HG02642 (cell line): ENCODE measurements around the gene PADI2.

Experiments
- ATAC-seq: cut with Tn5 transposase; IDR thresholded peaks from one replicate; pipeline ENCODE4 v1.9.1; 2021; ENCODE audit warnings: mild to moderate bottlenecking; ENCODE audit not compliant: unreplicated experiment, poor library complexity

The PADI2 gene

DNA sequence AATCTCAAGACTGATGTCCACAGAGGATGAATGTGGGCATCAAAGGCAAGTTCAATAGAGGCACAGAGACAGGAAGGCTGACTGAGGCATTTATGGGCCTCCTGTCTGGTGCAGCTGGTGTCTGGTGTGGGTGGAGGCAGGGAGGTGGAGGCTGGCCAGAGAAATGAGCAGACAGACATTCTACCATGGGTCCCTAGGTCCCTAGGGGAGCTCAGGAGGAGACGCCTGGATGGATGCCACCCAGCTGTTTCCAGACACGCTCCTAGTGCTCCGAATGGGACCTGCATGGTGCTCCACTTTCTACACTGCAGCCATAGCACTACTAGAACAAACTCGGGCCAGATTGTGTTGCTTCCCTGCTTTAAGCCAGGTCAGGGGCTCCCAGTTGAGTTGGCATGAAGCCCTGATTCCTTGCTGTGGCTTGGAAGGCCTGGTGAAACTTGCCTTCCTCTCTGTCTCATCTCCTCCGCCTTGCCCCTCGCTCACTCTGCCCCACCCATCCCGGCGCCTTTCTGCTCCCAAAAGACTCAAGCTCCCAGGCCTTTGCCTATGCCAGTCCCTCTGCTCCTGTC, 25.3 kb downstream of the PADI2 start:
- no peak for ATAC-seq

DNA sequence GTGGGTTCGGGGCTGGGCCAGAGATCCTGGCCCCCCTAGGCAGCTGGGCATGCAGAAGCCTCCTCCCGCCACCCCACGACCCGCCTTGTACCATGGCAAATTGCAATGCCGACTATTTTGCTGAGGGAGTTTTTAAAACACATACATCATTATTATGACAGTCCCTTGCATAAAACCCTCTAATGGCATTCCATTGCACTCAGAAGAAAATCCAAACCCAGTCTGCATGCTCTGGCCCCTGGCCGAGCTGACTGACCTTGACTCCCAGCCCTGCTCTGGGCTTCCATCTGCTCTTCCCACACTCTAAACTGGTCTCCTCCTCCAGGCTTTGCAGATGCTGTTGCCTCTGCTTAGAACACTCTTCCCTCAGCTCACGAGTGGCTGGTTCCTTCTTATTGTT, 28.0 kb downstream of the PADI2 start:
- no peak for ATAC-seq

DNA sequence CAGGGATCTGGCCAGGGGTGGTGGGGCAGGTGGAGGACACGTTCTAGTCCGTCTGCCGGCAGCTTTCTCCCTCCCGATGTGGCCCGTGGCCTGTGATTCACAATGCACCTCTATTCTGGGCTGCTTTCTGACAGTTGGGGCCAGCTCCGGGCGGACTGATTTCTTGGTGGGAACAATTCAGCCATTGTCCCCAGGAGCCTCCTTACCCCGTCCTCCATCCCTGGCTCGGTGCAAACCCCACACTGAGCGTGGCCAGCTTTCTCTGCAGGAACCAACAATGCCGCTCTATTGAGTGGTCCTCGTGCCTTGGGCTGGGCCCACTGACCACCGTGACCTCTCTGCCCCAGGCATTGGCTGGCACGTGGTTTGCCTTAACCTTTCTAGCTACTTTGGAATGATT, 29.7 kb downstream of the PADI2 start:
- ATAC-seq, result no peak

DNA sequence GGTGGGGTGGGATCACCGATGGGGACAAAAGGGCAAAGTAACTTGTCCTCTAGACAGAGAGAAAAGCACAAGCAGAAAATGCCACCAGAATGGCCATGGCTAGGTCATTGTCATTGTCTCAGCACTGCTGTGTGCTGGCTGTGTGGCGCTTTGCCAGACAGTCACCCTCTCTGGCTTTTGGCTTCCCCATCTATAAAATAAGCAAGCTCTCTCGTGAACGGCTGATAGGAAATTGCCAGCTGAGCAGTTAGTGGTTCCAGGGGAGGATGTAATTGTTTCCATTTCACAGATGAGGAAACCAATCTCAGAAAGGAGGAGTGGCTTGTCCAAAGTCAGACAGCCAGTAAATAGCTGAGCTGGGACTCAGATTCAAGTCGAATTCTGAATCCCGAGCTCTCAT, 32.5 kb downstream of the PADI2 start:
- no peak for ATAC-seq

DNA sequence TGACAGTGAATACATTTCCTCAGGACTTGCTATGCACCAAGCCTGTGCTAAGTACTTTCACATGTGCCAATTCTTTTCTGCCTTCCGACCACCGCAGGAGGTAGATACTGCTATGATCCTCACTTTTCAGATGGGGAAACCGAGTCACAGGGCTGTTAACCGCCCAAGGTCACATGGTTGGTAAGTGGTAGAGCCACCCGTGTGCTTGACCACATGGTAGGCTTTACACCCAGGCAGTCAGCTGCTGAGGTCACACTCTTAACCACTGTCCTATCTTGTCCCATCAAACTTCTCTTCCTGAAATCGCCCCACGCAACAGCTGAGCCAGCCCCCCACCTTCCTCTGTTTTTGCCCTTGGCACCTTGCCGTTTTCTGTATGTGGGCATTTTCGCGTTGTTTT, 34.5 kb downstream of the PADI2 start:
- ATAC-seq, result no peak

DNA sequence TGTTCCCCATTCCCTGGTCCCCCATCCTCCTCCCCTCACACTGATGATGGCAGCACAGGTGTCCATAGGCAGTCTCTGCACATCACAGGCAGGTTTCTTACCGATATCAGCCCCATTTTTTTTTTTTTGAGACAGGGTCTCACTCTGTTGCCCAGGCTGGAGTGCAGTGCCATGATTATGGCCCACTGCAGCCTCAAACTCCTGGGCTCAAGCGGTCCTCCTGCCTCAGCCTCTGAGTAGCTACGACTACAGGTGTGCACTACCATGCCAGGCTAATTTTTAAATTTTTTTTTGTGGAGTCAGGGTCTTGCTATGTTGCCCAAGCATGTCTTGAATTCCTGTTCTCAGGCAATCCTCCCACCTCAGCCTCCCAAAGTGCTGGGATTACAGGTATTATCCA, 36.5 kb downstream of the PADI2 start:
- ATAC-seq, result no peak

DNA sequence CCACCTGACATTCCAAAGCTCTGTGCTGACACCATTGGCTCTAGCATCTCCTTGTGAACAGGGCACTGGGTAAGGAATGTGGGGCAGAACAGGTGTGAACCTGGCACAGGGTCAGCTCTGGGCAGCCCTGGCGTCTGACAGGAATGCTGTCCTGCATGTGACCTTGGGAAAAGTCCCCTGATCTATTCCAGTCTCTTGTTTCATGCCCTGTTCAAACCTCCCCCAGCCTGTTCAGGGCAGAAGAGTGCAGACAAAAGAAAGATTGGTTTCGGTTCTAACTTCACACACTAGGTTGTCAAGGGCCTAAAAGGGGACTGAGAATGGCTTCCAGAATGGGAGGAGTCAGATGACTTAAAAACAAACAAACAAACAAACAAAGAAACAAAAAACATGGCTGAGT, 37.8 kb downstream of the PADI2 start:
- ATAC-seq, result no peak

DNA sequence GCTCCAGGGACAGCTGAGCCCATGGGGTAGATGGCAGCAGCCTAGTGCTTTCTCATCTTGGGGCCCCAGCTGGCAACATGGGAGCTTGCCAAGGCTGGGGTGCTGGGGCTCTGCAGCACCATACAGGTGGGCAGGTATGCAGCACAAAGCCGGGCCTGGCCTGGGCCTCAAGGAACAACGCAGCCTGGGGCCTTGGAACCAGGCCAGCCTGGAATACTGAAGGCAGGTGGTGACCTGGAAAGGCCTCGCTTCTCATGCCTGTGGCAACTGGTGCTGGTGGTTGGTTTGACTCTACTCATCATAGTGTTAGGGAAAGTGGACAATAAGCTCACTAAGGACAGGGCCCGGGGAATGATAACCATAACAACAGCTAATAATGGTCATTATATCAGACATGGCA, 38.4 kb downstream of the PADI2 start:
- ATAC-seq, result no peak

DNA sequence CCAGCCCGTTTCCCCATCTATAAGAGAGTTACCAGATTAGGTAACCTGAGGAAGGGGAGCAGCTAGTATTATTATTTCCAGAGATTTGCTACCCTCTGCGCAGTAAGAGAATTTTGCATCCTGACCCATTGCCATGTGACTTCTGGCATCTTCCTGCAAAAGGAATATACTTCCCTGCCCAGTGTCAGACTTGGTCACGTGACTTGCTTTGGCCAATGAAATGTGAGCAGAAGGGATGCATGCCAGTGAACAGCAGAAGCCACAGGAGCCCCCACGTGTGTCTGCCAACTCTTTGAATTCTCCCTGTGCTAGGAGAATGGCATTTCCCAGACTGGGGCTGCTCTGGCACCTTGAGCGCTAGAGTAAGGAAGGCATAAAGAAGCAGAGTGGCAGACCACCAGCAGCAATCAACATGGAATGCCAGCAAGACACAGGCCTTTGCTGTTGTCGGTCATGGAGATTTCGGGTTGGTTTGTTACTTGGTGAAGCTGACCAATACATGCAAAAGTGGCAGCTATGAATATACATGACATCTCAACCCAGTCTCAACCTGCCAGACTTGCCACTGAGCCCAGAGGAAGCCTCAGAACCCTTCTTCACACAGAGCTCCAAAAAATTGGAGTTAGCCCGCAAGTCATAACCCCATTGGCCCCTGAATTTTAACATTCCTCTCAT, 39.0 kb downstream of the PADI2 start:
- no peak for ATAC-seq

DNA sequence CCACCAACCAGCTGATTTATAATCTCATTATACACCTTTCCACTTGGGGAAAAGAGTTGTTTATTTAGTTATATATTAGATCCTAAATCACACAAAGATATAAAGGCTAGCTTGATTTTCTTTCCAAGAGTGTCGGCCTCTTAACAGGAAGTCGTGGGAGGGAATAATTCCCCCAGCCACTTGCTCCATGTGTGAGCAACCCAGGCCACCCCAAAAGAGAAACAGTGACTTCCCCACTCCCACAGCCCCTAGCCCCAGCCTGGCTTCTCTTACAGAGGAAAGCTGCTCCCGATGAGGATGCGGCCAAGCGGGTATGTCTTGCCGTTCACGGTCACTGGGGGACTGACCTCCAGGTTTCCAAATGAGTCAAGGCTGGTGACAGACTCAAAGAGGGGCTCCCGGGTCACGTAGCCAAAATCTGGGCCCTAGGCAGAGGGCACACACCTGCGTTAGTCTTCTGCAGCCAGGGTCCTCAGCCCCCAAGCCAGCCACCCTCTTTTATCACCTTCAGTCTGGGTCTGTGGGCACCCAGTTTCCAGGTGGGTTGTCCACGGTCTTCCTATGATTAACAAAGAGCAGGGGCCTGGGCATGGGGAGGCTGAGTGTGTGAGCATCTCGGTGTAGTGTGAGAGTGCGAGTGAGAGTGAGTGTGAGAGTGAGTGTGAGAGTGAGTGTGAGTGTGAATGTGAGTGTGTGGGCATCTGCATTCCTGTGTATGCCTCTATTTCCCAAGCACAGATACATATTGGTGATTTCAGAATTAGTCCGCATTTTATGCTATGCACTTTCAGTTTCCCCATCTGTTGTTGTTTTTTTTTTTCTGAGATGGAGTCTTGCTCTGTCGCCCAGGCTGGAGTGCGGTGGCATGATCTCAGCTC, 40.0 kb downstream of the PADI2 start:
- ATAC-seq, result no peak

DNA sequence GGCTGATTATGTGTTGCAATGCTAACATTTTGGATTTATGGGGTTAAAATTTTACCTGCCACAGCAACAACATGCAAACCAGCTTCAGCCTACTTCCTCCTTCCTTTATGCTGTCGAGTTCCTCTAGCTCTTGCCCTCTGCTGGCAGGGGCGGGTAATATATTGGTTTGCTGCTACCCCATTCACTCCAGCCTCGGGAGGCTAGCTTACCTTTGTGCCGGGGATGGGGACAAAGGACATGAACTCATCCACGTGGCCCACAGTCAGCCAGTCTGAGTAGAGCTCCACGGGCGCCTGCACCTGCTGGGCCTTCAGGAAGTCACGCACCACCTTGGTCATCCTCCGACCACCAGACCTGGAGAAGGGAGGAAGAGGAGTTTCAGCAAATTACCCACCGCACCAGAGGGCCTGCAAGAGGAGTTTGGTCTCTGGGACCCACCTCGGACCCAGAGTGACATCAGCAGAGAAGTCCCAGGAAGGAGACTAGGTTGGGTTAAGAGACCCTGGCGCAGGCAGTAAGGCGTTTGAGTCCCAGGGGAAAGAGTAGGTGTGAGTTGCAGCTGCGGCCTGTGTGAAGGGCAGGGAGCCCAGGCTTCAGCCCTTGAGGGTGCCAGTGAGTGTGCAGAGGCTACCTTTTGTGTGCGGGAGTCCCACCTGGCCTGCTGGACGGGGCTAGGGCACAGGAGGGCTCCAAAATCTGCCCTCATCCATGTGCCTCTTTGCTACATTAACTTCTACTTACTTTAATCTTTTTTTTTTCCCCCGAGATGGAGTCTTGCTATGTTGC, 43.6 kb downstream of the PADI2 start:
- ATAC-seq, result no peak

DNA sequence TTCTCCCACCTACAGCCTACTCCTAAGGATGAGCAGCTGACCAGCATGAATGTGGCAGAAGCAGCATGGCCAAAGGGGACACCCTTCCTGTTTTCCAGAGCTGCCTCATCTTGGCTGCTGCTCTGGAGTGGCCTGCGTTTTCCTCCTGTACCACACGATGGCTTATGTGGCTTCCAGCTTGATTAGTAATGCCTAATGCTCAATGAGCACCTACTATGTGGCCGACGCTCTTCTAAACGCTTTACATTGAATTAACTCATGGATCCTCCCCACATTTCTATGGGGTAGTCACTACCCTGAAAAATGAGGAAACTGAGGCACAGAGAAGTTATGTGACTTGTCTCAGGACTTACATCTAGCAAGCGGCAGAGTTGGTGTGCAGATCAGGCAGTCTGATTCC, 47.5 kb downstream of the PADI2 start:
- no peak for ATAC-seq

DNA sequence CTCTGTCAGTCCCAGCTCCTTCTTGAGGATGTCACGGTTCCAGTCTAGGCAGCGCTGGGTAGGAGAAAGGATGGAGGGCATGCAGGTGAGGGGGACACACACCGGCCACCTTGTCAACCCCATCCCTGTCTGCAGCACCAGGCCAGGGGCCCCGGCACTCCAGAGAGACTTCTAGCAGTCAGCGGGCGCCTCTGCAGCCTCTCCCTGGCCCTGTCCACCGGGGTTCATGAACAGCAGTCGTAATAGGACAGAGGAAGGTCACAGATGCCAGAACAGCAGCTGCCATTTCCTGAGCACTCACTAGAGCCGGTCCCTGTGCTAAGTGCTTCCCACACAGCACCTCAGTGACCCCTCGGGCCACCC, 49.1 kb downstream of the PADI2 start:
- ATAC-seq, result no peak

DNA sequence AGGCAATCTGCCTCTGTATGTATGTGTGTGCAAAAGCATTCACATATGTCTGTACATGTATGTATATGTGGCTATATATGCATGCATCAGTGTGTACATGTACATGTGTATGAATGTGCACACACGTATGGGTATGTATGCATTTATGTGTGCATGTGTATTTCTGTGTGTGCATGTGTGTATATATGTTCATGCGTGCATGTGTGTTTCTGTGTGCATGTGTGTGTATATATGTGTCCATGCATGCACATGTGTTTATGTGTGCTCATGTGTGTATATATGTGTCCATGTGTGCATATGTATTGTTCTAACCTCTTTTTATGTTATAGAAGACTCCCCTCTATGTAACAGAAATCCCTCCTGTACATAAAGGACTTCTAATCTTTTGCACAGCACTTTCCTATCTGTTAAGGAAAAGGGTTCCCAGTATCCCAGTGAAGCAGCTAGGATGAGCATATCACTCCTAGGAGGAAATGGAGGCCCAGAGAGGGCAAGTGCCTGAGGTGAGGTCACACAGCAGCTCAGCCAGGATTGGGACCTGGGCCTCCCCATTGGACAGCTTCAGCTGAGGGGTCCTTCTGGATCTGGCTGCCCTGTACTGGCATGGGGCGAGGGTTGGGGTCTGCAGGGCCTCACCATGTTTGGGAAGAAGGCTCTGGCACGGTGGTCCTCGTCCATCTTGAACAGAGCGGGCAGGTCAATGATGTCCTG, 49.6 kb downstream of the PADI2 start:
- ATAC-seq, result no peak

DNA sequence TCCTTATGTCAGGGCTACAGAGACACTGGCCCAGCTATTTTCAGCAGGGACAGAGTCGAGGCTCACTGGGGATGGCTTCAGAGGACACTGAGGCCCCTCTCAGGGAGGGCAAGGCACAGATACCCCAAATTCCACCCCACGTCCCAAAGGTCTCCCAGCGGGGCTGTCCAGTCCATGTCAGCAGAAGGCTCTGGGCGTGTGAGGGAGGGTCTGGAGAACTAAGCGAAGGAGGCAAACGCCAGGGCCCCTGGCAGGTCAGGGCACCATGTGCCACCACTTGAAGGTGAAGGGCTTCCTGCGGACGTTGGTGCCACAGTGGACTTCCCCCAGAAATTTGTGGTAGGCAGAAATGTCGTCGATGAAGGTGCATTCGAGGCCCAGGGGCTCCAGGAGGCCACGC, 50.5 kb downstream of the PADI2 start:
- no peak for ATAC-seq

DNA sequence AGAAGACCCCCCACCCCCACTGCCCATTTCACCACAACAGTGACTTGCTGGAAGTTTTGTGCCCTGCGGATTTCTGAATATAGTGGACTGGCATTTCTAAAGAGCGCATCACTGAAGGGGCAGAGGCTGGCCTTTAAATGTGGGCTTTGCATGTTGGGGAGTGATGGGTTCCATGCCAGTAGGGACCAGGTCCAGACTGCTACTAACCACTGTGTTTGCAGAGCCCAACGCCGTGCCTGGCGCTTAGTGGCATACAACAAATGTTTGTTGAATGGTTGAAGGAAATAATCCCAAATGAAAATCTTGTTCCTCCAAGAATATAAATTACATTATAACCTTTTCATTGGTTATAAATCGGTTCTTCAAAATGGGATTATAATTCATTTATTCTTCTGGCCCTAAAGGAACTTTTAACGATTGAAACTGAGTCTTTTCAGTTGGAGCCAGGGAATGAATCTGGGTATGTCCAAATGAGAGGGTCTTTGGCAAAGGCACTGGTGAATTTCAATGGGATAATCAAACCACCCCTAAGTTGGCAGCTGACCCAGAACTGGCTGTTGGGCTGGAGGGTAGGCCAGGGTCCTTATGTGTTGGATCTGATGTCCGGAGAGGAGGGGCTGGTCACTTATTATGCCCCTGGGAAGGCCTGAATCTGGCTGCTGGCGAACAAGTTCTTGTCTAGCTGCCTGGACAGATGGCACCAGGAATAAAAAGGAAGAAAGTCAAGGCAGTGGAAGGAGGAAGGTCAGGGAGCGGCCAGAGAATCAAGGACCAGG, 51.6 kb downstream of the PADI2 start:
- ATAC-seq, result no peak

DNA sequence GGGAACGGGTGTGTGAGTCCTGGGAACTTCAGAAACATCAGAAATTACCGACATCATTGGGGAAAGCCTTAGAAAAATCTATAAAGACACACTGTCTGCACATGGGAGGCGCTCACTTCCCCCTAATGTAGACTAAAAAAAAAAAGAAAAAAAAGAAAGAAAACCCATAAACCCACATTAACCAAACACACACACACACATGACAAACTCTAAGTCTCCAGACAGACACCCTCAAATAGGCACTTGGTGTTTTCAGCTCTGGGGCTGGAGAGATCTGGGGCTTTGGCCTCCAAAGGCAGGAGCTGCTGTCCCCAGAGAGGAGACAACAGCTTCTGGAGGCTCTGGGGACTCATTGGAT, 52.2 kb downstream of the PADI2 start:
- no peak for ATAC-seq

DNA sequence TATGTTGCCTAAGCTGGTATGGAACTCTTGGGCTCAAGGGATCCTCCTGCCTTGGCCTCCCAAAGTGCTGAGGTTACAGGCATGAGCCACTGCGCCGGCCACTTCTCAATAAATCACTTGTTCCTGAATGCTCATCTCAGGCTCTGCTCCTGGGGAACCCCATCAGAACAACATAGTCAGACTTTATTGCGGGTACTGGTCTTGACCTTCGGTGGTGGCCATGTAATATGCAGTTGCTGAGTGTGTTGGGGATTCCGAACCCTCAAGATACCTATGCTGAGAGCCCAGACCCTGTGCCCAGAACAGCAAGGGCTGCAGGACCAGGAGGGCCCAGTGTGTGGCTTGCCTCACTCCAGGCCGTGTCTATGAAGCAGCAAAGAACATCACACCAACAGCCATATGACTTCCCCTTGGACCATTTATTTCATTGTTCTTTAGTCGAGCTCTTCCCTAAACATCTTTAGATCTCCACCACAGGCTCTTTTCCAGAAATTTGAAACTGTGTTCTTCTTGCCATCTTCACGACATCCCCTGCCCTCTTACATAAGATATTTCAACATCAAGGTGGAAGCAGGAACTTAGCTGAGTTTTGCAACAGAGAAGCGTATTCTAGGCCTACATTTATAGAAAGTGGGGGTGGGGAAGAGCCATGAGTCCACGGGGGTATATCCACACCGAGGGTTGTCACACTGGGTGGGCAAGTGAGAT, 52.7 kb downstream of the PADI2 start:
- no peak for ATAC-seq

DNA sequence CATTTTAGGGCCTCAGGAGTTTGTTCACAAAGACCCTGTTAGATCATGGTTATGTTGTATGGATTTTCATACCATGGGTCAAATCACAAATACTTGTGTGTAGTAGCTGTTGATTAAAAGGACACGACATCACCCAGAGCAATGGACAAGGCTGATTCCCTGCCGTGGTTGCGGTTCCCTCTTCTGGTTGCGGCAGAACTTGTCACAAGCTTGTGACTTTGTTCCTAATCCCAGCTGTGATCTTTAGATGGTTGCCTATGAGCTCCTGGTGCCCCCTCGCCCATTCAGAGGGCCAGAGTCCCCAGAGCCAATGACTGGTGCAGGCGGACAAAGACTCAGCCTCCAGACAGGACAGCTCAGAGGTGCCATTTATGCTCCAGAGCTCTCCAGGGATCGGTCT, 53.6 kb downstream of the PADI2 start:
- no peak for ATAC-seq
